Activated T-helper 17 cell treated with anti-CD3 and anti-CD28 coated beads, Interleukin-2, amount 50 U/mL, for 72 hours (primary cell): ENCODE measurements around the gene NELL1. TPM values are rescaled to one million over a fixed set of nuclear protein-coding genes. Genes with fewer than 3 reads are reported as not detected.

Experiments used
- ATAC-seq: fragments of 150-1000 bp; cut with Tn5 transposase; replicated peaks from 2 replicates; pipeline ENCODE4 v1.10.0; 2021; ENCODE audit warnings: mild to moderate bottlenecking, moderate library complexity
- H3K27ac Mint-ChIP-seq: one replicate; pipeline ENCODE4 v1.8.0; 2022; ENCODE audit warnings: mixed read lengths
- H3K27me3 Mint-ChIP-seq: one replicate; pipeline ENCODE4 v1.8.0; 2022; ENCODE audit warnings: mixed read lengths
- H3K36me3 Mint-ChIP-seq: one replicate; pipeline ENCODE4 v1.8.0; 2022; ENCODE audit warnings: low read depth, mild to moderate bottlenecking, mixed read lengths
- H3K4me1 Mint-ChIP-seq: one replicate; pipeline ENCODE4 v1.8.0; 2022; ENCODE audit warnings: mixed read lengths
- H3K4me3 Mint-ChIP-seq: one replicate; pipeline ENCODE4 v1.8.0; 2022; ENCODE audit warnings: mild to moderate bottlenecking, mixed read lengths
- H3K9me3 Mint-ChIP-seq: one replicate; pipeline ENCODE4 v1.8.0; 2022; ENCODE audit warnings: mixed read lengths
- total RNA-seq, 2 donors: library from RNA; stranded (reverse); gene quantifications; one replicate each; pipeline ENCODE4 v1.2.3, GENCODE V29; 2022

Gene NELL1
- total RNA-seq, 2 donors from 2014 or later, result not detected

- Mint-ChIP-seq H3K27ac (no peak overlapping the region), H3K4me3 (no peak overlapping the region), H3K36me3 (no peaks in the 10 kb centered on the region), H3K4me1 (no peaks in the 10 kb centered on the region), H3K9me3 (no peaks in the 10 kb centered on the region), H3K27me3 (peaks cover 16% of the 10 kb centered on the region)
- no peak for ATAC-seq
Measured at GRCh38 chr11:20647976-20648565, 21.3 kb upstream of the NELL1 start.

GRCh38 chr11:20652150-20652806 is 17.1 kb upstream of the NELL1 start:
- H3K9me3 Mint-ChIP-seq, result no peaks in the 10 kb centered on the region
- H3K36me3 Mint-ChIP-seq, result no peaks in the 10 kb centered on the region
- H3K27ac Mint-ChIP-seq, result no peak overlapping the region
- ATAC-seq, result no peak
- H3K4me3 Mint-ChIP-seq, result no peak overlapping the region
- H3K4me1 Mint-ChIP-seq, result no peaks in the 10 kb centered on the region
- peaks cover 32% of the 10 kb centered on the region for H3K27me3 Mint-ChIP-seq

GRCh38 chr11:20654038-20654437 is 15.3 kb upstream of the NELL1 start:
- Mint-ChIP-seq H3K27ac (no peak overlapping the region), H3K9me3 (no peaks in the 10 kb centered on the region), H3K27me3 (peaks cover 26% of the 10 kb centered on the region), H3K4me1 (no peaks in the 10 kb centered on the region), H3K36me3 (no peaks in the 10 kb centered on the region), H3K4me3 (no peak overlapping the region)
- ATAC-seq, result no peak

GRCh38 chr11:20656901-20657300 is 12.5 kb upstream of the NELL1 start:
- H3K36me3 Mint-ChIP-seq, result no peaks in the 10 kb centered on the region
- ATAC-seq, result no peak
- H3K9me3 Mint-ChIP-seq, result peaks cover 1% of the 10 kb centered on the region
- H3K4me3 Mint-ChIP-seq, result no peak overlapping the region
- no peak overlapping the region for H3K27ac Mint-ChIP-seq
- H3K27me3 Mint-ChIP-seq, result peaks cover 26% of the 10 kb centered on the region
- no peaks in the 10 kb centered on the region for H3K4me1 Mint-ChIP-seq

- H3K4me3 Mint-ChIP-seq, result no peak overlapping the region
- no peaks in the 10 kb centered on the region for H3K4me1 Mint-ChIP-seq
- no peak for ATAC-seq
- no peaks in the 10 kb centered on the region for H3K36me3 Mint-ChIP-seq
- peaks cover 19% of the 10 kb centered on the region for H3K27me3 Mint-ChIP-seq
- H3K27ac Mint-ChIP-seq, result no peak overlapping the region
- peaks cover 7% of the 10 kb centered on the region for H3K9me3 Mint-ChIP-seq
Measured at GRCh38 chr11:20658135-20658534, 11.3 kb upstream of the NELL1 start.

- peaks cover 21% of the 10 kb centered on the region for H3K27me3 Mint-ChIP-seq
- ATAC-seq, result no peak
- no peaks in the 10 kb centered on the region for H3K36me3 Mint-ChIP-seq
- no peaks in the 10 kb centered on the region for H3K4me1 Mint-ChIP-seq
- no peak overlapping the region for H3K27ac Mint-ChIP-seq
- H3K4me3 Mint-ChIP-seq, result no peak overlapping the region
- peaks cover 11% of the 10 kb centered on the region for H3K9me3 Mint-ChIP-seq
Measured at GRCh38 chr11:20661445-20661844, 7.9 kb upstream of the NELL1 start.

GRCh38 chr11:20661850-20662249 is 7.5 kb upstream of the NELL1 start:
- Mint-ChIP-seq H3K36me3 (no peaks in the 10 kb centered on the region), H3K4me3 (no peak overlapping the region), H3K4me1 (no peaks in the 10 kb centered on the region), H3K9me3 (peaks cover 11% of the 10 kb centered on the region), H3K27me3 (peaks cover 21% of the 10 kb centered on the region), H3K27ac (no peak overlapping the region)
- no peak for ATAC-seq

- Mint-ChIP-seq H3K27me3 (peaks cover 65% of the 10 kb centered on the region), H3K27ac (no peak overlapping the region), H3K4me1 (peaks cover 6% of the 10 kb centered on the region), H3K9me3 (peaks cover 3% of the 10 kb centered on the region), H3K36me3 (no peaks in the 10 kb centered on the region), H3K4me3 (no peak overlapping the region)
- no peak for ATAC-seq
Measured at GRCh38 chr11:20668131-20668809, 1.1 kb upstream of the NELL1 start.

- no peak overlapping the region for H3K4me3 Mint-ChIP-seq
- peaks cover 6% of the 10 kb centered on the region for H3K4me1 Mint-ChIP-seq
- no peak overlapping the region for H3K27ac Mint-ChIP-seq
- peaks cover 73% of the 10 kb centered on the region for H3K27me3 Mint-ChIP-seq
- no peaks in the 10 kb centered on the region for H3K9me3 Mint-ChIP-seq
- no peak for ATAC-seq
- no peaks in the 10 kb centered on the region for H3K36me3 Mint-ChIP-seq
Measured at GRCh38 chr11:20669820-20670684, 666 bp downstream of the NELL1 start.

GRCh38 chr11:20670932-20671403 is 1.6 kb downstream of the NELL1 start:
- no peaks in the 10 kb centered on the region for H3K9me3 Mint-ChIP-seq
- no peaks in the 10 kb centered on the region for H3K36me3 Mint-ChIP-seq
- no peak overlapping the region for H3K4me3 Mint-ChIP-seq
- H3K27ac Mint-ChIP-seq, result no peak overlapping the region
- H3K27me3 Mint-ChIP-seq, result peaks cover 66% of the 10 kb centered on the region
- ATAC-seq, result no peak
- H3K4me1 Mint-ChIP-seq, result peaks cover 6% of the 10 kb centered on the region

- Mint-ChIP-seq H3K27ac (no peak overlapping the region), H3K4me3 (no peak overlapping the region), H3K4me1 (peaks cover 6% of the 10 kb centered on the region), H3K9me3 (no peaks in the 10 kb centered on the region), H3K36me3 (no peaks in the 10 kb centered on the region), H3K27me3 (peaks cover 57% of the 10 kb centered on the region)
- ATAC-seq, result no peak
Measured at GRCh38 chr11:20671856-20672546, 2.6 kb downstream of the NELL1 start.

- no peak for ATAC-seq
- no peaks in the 10 kb centered on the region for H3K36me3 Mint-ChIP-seq
- peaks cover 51% of the 10 kb centered on the region for H3K27me3 Mint-ChIP-seq
- peaks cover 6% of the 10 kb centered on the region for H3K4me1 Mint-ChIP-seq
- H3K27ac Mint-ChIP-seq, result no peak overlapping the region
- no peaks in the 10 kb centered on the region for H3K9me3 Mint-ChIP-seq
- H3K4me3 Mint-ChIP-seq, result no peak overlapping the region
Measured at GRCh38 chr11:20672575-20672974, 3.2 kb downstream of the NELL1 start.

GRCh38 chr11:20676658-20677057 is 7.3 kb downstream of the NELL1 start:
- ATAC-seq, result no peak
- Mint-ChIP-seq H3K4me1 (no peaks in the 10 kb centered on the region), H3K9me3 (no peaks in the 10 kb centered on the region), H3K27ac (no peak overlapping the region), H3K27me3 (peaks cover 27% of the 10 kb centered on the region), H3K36me3 (no peaks in the 10 kb centered on the region), H3K4me3 (no peak overlapping the region)

GRCh38 chr11:20688761-20689160 is 19.4 kb downstream of the NELL1 start:
- Mint-ChIP-seq H3K27ac (no peak overlapping the region), H3K9me3 (no peaks in the 10 kb centered on the region), H3K4me1 (no peaks in the 10 kb centered on the region), H3K4me3 (no peak overlapping the region), H3K27me3 (peaks cover under 1% of the 10 kb centered on the region), H3K36me3 (no peaks in the 10 kb centered on the region)
- ATAC-seq, result no peak
